RWPE2 (cell line): ENCODE measurements around the gene ITGB3.

Experiments used
- ATAC-seq: fragments of 200-7000 bp; cut with Tn5 transposase; 3 replicates; pipeline ENCODE4 v1.9.1; 2021; ENCODE audit warnings: low read depth
- DNase-seq: peaks from one replicate; pipeline ENCODE4 v3.0.0-alpha.2; 2020; ENCODE audit warnings: low spot score
- H3K27ac ChIP-seq: fragments of 450-650 bp; 2 replicates; pipeline ENCODE4 v1.5.1; 2017; ENCODE audit warnings: mild to moderate bottlenecking; ENCODE audit not compliant: poor library complexity, severe bottlenecking
- H3K27me3 ChIP-seq: fragments of 250-450 bp; sonication (Bioruptor Pico); 2 replicates; pipeline ENCODE4 v1.5.1; 2021; ENCODE audit warnings: mild to moderate bottlenecking, moderate library complexity; ENCODE audit not compliant: insufficient read depth, poor library complexity, severe bottlenecking
- H3K36me3 ChIP-seq: fragments of 250-450 bp; sonication (Bioruptor Pico); 2 replicates; pipeline ENCODE4 v1.5.1; 2020; ENCODE audit warnings: low read depth, mild to moderate bottlenecking, moderate library complexity
- H3K4me1 ChIP-seq: fragments of 250-450 bp; sonication (Bioruptor Pico); 2 replicates; pipeline ENCODE4 v1.5.1; 2021; ENCODE audit warnings: mild to moderate bottlenecking, moderate library complexity; ENCODE audit not compliant: insufficient read depth, poor library complexity, severe bottlenecking
- H3K4me3 ChIP-seq: fragments of 250-450 bp; sonication (Bioruptor Pico); 2 replicates; pipeline ENCODE4 v1.5.1; 2021; ENCODE audit warnings: mild to moderate bottlenecking, moderate library complexity; ENCODE audit not compliant: severe bottlenecking
- H3K9me3 ChIP-seq: fragments of 250-450 bp; sonication (Bioruptor Pico); 2 replicates; pipeline ENCODE4 v1.5.1; 2021; ENCODE audit warnings: mild to moderate bottlenecking, moderate library complexity; ENCODE audit not compliant: severe bottlenecking
- CTCF ChIP-seq: fragments of 450-650 bp; IDR thresholded peaks from one replicate; pipeline ENCODE4 v1.5.1; 2017; ENCODE audit warnings: mild to moderate bottlenecking, moderate library complexity; ENCODE audit not compliant: poor library complexity, severe bottlenecking

Gene ITGB3

DNA sequence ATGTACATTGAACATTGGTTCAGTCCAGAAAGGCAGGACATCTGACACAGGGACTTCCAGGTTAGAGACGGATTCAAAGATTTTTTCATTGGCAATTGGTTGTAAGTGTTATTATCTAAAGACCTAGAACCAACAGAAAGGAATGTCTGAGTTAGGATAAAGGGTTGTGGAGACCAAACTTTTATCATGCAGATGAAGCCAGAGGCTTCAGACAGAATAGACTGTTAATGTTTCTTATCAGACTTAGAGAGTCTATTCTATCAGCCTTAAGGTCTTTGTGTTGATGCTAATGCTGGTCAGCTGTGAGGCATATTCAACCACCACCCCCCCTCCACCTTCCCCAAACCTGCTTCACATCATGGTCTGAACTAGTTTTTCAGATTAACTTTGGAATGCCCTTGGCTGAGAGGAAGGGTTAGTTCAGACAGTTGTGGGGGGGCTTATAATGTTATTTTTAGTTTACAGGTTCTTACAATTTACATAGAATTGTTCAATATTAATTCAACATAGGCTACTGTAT lies 2.1 kb upstream of the ITGB3 start:
- no peak for TF ChIP-seq CTCF
- DNase-seq (no peak), ATAC-seq (no peak)
- H3K27me3 ChIP-seq: no peaks in the 10 kb centered on the region
- no peaks in the 10 kb centered on the region for H3K36me3 ChIP-seq
- H3K4me3 ChIP-seq: no peak overlapping the region
- no peak overlapping the region for H3K27ac ChIP-seq
- no peaks in the 10 kb centered on the region for H3K9me3 ChIP-seq
- H3K4me1 ChIP-seq: no peaks in the 10 kb centered on the region

GRCh38 chr17:47252209-47252608 lies 1.4 kb upstream of the ITGB3 start:
- Histone ChIP-seq H3K36me3 (no peaks in the 10 kb centered on the region), H3K4me3 (no peak overlapping the region), H3K27ac (no peak overlapping the region), H3K27me3 (no peaks in the 10 kb centered on the region), H3K4me1 (no peaks in the 10 kb centered on the region), H3K9me3 (no peaks in the 10 kb centered on the region)
- no peak for TF ChIP-seq CTCF
- ATAC-seq (no peak), DNase-seq (no peak)

DNA sequence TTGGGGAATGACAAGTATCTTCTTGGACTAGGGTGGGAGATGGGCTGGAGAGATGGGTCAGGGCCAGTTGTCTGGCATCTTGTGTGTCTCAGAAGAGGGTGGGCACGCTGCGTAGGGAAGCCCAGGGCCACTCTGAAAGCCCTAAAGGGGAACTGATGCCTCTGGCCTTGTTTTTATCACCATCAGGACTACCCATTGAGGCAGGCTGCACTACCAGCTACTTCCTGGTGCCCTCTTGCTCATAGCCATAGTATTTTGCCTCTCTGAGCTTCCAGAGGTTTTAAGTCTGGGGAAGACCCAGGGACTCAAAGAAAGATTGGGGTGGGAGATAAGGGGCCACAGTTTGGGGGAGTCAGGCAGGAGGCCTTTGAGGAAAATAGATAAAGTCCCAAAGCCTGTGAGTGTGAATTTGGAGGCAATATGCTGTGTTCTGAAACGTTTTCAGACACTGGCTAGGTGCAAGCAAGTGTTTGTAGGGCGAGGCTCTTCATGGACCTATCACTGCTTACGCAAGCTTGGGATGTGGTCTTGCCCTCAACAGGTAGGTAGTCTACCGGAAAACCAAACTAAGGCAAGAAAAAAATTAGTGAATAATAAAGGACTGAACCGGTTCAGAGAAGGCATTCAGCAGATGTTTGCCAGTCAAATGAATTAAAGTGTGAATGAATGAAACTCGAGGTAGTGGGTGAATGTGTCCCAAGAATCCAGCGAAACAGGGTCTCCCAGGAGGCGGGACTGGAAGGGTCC lies 688 bp upstream of the ITGB3 start:
- no peaks in the 10 kb centered on the region for H3K36me3 ChIP-seq
- no peak for DNase-seq
- H3K4me3 ChIP-seq: peak overlapping the region; percentile 48
- no peak overlapping the region for H3K27ac ChIP-seq
- H3K9me3 ChIP-seq: no peaks in the 10 kb centered on the region
- no peak for ATAC-seq
- H3K27me3 ChIP-seq: no peaks in the 10 kb centered on the region
- H3K4me1 ChIP-seq: peaks cover 6% of the 10 kb centered on the region
- no peak for TF ChIP-seq CTCF

GRCh38 chr17:47254403-47254943 lies 846 bp downstream of the ITGB3 start:
- Histone ChIP-seq H3K36me3 (no peaks in the 10 kb centered on the region), H3K4me3 (peak overlapping the region; percentile 48), H3K27me3 (no peaks in the 10 kb centered on the region), H3K4me1 (peaks cover 8% of the 10 kb centered on the region), H3K9me3 (no peaks in the 10 kb centered on the region), H3K27ac (no peak overlapping the region)
- ATAC-seq: no peak
- DNase-seq: no peak
- no peak for TF ChIP-seq CTCF
